Measurements from ENCODE around the gene COL25A1.
"Not testable (repeated sequence)": the region's sequence is repeated elsewhere in the genome, so short reads cannot be mapped to it uniquely, and the experiment has no call there.

Gene COL25A1

DNA sequence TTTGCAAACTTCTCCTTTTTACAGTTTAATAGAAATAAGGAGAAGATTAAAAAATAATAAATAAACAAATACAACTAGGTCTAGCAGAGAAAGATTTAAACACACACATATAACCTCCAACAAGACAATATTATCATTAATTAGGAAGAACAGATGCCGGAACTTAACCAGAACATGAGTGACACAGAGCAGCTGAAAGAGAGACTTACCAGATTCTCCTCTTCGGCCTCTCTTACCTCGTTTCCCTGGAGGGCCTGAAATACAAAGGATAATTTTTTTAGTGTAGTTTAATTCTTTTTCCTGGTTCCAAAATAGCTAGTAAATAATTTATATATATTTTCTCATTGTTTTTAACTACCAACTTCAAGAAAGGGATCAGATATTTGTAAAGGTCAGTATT lies 252.5 kb downstream of the COL25A1 start:
- DNase-seq (ENCODE audit: low read depth in 2 of 2), result no peak

DNA sequence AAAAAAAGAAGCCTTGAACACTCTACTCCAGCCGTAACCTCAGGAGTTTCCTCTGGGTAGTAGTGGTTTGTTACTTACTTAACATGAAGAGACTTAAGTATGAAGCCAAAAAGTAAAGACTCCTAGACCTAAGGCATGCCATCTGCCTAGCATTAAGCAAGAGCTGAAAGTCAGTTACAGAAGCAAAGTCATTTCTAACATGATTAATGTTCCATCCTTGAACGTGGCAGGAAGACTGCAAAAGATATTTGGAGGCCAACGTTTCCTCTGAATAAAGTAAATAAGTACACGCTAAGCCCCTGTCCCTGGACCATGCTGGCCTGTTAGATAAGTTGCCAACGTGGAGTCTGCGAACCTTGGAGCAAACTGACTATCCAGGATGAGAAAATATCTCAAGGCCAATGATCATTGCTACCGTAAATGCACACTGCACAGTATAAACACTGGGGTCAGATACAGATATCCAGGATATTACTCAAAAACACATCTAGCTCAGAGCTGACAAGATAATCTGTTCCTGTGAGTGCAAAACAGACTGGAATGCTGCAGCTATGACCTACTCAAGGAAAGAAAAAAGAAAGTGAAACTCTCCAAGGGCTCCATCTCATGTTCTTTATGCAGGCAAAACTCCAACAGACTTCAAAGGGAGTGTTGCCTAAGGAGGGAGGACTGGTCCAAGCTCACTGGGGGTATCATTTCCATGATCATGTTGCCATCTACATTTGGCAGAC lies 255.8 kb downstream of the COL25A1 start:
- no peak for DNase-seq (ENCODE audit: low read depth in 2 of 2)

DNA sequence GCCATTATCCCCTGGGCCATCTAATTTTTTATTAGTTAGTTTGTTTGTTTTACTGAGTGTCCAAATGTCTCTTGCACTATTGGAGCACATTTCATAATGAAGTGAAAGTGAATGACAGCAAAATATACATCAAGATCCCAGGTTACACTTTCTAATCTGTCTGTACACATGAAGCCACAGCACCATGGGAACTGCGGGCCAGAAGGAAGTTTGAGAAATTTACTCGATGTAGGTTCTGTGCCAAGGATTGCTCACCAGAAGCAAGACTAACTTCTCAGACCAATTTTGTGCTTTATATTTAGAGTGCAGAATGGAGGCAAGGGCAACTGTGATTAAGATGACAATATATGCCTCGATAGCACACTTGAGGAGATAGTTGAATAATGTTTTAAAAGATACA lies 258.0 kb downstream of the COL25A1 start:
- no peak for DNase-seq (ENCODE audit: low read depth in 2 of 2)

DNA sequence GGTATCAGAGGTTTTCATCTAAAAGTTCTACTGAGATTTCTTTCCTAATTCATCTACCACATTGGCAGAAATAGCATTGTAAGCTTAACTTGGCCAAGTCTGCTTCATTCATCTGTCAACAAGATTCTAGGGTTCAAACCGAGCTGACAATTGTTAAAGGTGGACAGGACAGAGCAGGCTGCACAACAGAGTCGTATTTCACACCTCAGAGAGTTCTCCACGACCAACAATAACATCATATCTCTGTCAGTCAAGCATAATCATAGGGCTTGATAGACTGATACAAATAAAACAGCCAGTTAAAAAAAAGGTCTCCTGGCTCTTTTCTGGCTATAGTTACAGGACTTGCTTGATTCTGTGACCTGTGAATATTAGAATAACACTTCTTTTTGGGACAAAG lies 259.2 kb downstream of the COL25A1 start:
- DNase-seq (ENCODE audit: low read depth in 2 of 2), result no peak

DNA sequence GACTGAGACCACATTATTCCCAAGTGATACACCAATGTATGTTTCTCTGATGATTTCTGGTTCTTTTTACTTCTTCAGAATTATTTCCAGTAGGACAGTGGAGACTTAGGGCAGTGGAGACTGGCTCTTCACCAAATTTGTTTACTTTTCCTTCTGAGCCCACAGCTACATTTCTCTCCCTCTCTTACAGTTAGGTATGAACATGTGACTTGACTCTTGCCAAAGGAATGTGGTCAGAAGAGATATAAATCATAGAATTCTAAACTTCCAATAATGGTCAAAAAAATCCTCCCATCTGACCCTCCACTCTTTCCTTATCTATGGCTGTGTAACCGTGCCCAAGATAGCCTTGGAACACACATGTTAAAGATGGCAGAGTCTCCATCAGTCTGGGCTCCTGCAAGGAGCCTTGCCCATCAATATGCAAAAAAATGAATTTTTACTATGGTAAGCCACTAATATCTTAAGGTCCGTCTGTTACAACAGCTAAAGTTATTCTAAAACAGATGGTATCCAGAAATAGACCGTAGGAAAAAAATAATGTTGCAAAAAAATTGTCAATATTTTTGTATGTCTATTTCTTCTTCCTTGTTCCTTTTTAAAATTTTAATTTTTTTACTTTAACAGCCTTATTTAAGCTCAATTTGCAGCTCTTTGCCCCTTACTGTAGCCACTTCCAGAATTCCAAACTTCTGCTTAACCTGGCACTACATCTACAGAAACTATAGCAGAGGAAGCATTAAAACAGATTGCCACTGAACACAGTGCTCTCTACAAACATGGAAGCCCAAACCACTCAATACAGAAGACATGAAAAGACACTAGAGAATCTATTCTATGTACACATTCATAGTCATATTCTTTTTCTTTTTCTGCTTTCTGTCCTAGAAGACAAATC lies 260.7 kb downstream of the COL25A1 start:
- DNase-seq (ENCODE audit: low read depth in 2 of 2), result no peak

DNA sequence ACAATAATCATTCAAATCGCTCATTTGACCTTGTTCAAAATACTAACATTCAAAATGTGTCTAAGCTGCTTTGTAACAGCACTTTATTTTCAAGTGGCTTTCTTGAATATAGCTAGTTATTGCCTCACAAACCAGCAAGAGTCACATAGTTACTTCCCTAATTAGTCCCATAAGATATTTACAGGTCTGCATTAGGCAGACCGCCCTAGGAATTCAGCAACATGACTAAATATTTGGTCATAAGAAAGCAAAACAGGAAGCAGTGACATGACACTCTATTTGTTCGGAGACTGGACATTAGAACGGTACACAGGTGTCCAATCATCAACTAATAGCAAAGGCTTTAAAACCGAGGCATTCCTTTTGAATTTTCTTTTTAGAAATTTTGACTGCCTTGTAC lies 262.0 kb downstream of the COL25A1 start:
- no peak for DNase-seq (ENCODE audit: low read depth in 2 of 2)

DNA sequence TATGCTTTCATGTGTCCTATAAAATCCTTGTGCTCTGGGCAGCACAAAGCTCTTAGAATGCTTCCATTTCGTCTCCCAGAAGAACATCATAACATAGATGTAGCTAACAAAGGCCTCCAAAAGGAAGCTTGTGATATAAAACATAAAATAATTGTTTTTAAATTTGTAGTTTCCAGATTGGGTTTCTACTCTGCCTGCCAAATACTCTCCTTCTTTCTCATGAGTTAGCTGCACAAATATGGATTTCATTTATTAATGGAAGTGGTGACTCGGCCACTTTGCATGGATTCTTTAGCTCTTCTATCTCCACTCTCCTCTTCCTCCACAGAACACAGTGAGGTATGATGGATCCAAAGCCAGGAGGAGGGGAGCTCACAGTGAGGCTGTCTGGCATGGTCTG lies 265.4 kb downstream of the COL25A1 start:
- DNase-seq (ENCODE audit: low read depth in 2 of 2), result no peak

DNA sequence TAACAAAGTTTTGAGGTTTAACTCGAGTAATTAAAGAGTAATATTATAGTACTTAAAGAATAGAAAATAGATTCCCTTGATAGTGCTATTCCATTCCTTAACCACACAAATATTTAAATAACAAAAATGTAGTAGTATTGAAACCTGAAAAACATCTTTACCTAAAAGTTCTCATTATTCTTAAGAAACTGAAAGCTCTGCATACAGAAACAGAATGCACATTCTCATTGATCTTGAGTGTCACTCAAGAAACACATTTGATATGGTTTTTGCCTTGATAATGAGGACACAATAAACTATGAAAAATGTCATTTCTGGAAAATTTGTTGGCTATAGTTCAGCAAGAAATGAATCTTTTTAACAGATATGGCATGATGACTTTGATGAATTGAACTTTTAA lies 268.5 kb downstream of the COL25A1 start:
- DNase-seq (ENCODE audit: low read depth in 2 of 2), result no peak

DNA sequence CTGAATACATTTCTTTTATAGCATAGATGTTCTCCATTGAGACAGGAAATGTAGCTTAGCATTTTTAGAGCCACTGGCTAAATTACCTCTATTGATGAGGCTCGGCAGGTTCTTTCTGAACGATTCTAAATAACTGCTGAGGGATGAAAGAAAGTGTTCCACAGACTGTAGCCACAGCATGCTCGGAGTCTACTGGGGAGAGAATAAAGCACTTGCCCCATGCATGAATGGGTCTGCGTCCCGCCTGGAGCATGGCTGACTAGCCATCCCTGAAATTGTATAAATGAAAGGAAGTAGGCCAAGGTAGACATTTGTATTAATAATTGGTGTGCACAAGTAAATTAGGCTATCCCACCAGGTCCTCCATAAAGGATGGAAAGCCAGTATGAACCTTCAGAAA lies 269.8 kb downstream of the COL25A1 start:
- no peak for DNase-seq (ENCODE audit: low read depth in 2 of 2)

DNA sequence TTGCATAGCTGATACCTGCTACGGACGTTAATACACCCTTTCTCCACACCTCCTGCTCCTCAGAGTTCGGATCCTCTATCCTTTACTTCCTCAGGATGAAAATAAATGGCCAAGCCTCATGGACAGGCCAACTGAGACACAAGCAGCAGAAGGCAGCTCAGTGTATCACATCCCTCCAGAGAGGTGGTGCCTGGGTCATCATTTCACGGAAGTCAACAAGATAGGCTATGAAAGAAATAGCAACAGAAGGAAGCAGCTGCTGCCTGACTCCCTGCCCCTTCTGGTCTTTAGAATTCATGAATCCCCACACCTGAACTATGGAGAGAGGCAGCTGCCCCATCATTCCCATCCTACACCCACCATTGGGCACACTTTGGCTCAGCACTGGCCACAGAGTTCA lies 272.5 kb downstream of the COL25A1 start:
- DNase-seq (ENCODE audit: low read depth in 2 of 2), result no peak

DNA sequence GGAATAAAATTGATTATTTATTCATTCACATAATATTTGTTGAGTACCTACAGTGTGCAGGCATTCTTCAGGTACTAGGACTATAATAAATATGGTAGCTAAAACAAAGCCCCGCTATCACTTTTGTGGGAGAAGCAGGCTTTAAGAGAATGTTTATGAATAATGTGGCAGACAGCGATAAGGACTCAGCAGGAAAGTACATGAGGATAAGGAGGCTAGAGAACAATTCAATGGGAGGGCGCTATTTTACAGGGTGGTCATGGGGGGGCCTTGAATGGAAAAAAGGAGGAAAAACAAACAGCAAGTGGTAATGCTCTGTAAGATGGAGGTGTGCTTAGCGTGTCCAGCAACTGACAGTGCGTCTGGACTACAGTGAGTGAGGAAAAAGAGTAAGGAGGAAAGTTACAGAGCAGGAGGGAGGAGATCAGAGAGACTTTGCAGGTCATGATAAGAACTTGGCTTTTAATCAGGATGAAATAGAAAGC lies 275.4 kb downstream of the COL25A1 start:
- no peak for DNase-seq (ENCODE audit: low read depth in 2 of 2)

DNA sequence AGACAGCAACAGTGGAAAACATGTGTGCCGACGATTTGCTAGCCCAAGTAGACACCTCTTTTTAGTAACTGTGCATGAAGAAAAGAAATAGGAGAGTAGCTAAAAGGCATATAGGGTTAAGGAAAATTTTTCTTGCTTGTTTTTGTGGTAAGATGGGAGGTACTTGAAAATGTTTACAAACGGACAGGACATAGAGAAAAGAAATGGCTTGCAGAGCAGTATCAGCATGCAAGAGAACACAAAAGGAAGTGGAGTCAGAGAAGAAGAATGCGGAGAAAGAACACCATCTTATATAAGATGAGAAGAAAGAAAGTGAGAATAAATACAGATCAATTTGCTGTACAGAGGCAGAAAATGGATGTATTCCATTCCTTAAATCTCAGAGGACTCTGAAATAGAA lies 275.9 kb downstream of the COL25A1 start:
- no peak for DNase-seq (ENCODE audit: low read depth in 2 of 2)

DNA sequence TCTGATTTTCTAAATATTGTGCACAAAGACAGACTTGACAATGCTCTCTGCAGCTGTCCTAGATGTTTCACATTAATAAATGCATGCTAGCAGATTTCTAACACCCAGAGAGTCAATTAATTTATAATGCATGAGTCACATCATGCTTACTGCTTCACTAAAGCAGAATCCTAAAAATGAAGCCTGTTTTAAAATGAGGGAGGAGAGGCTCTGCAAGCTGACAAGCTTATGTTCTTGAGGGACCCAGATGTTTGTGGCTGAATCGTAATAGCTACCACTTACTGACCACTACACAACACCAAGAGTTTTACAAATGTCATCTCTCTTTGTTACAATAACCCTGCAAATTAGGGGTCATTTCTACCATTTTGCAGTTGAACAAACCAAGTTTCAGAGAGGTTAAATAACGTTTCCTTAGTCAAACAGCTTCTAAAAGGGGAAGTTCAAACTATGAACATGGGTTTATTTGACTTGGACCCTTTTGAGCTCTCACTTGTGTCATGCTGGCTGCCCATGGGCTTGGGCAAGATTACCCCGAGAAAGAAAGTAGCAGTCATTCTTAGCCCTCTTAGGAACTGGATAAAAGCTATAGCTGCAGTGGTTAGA lies 276.9 kb downstream of the COL25A1 start:
- DNase-seq (ENCODE audit: low read depth in 2 of 2), result no peak

DNA sequence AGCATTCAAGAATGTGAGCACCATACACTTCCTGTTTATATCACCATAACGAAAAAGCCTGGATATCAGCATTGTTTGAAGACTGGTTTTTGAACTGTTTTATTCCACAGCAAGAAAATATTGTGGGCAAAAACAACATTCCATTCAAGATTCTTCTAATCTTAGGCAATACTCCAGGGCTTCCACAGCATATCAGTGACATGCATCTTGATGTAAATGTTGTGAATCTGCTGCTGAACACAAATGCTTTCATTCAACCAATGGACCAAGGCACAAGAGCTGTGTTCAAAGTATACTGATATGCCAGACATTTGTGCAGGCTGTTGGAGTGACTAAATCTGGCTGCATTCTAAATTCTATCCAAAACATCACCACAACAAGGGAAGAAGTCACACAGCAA lies 279.5 kb downstream of the COL25A1 start:
- no peak for DNase-seq (ENCODE audit: low read depth in 2 of 2)

DNA sequence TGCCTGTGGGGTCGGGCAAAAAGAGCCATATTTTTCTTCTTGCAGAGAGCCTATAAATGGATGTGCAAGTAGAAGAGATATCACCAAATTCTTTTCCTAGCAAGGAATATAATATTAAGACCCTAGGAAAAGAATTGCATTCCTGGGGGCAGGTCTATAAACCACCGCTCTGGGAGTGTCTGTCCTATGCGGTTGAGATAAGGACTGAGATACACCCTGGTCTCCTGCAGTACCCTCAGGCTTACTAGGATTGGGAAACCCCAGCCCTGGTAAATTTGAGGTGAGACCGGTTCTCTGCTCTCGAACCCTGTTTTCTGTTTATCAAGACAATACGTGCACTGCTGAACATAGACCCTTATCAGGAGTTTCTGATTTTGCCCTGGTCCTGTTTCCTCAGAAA lies 280.8 kb downstream of the COL25A1 start:
- DNase-seq (ENCODE audit: low read depth in 2 of 2), result not testable (repeated sequence)

DNA sequence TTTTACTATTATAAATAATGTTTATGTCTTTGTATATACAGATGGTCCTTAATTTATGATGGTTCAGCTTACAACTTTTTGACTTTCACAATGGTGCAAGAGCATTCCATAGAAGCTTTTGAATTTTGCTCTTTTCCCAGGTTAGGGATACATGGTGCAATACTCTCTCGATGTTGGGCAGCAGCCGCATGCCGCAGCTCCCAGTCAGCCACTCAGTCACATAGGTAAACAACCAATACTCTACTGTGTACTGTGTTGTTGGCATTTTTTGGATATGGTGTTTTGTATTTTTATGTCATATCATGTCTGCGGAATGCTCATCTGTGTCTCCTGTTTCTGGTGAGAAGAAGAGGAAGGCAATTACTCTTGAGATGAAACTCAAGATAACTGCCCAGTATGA lies 281.6 kb downstream of the COL25A1 start:
- DNase-seq (ENCODE audit: low read depth in 2 of 2), result no peak

DNA sequence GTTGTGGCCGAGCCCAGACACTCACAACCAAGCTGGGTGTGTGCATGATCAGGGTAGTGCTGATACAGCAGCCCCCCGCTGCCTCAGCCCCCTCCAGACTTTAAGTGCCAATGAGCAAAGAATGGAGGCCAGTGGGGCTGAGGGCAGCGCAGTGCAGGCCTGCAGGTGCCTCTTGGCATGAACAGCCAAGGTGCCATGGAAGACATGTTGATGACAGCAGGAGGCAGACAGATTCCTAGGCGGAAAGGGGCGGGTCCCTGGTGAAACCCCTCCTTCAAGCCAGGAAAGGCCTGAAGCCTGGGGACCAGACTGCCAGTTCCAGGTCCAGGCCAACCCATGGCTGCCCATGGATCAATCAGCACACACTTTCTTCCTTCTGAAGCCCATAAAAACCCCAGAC lies 286.3 kb downstream of the COL25A1 start:
- no peak for DNase-seq (ENCODE audit: low read depth in 2 of 2)

DNA sequence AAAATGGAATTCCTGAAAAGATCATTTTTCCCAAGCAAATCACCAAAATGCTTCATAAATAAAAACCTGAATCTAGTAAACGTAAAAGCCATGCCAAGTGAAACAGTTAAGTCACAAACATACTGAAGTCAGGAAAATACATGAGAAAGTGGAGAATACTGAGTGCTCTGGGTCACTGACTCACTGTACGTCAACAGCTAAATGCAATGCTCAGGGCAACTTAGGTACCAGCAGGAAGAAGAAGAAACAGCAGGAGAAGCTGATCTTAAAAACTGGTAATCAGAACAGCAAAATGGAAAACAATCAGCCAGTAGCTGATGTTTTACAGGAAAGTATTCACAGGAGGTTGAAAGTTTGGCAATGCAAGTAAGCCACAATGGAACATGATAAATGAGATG lies 287.0 kb downstream of the COL25A1 start:
- no peak for DNase-seq (ENCODE audit: low read depth in 2 of 2)

DNA sequence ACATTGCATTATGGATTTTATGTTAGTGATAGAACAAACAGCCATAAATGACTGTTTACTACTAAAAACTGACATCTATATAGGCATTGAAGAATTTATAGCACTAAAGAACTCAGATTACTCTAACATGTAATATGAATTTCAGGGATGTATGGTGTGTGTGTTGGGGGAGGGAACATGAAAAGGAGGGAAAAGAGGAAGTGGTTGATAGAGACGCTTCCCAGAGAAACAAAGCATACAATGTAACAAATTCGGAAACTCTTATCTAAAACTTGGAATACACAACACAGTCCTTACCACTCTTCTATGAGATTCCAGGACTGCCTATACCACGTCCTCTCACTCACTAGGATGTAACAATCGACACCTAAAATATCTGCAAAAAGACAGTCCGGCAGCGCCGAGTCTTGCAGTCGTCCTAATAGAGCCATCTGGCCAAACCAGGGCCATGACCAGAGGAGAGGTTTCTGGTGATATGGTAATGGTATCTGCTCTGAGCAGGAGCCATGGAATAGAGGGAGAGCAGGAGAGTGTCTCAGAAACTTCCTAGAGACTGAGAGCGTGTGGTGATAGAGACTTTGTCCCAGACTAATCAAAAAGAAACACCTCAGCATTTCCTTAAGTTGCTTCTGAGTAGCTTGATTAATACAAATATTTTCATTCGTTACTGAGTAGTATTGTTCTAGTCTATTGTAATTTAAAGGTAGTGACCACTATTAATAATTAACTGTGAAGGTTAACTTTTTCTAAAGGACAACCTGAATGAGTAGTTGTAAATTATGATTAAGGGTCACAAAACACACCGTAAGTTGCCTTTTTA lies 287.7 kb downstream of the COL25A1 start:
- DNase-seq (ENCODE audit: low read depth in 2 of 2), result no peak

DNA sequence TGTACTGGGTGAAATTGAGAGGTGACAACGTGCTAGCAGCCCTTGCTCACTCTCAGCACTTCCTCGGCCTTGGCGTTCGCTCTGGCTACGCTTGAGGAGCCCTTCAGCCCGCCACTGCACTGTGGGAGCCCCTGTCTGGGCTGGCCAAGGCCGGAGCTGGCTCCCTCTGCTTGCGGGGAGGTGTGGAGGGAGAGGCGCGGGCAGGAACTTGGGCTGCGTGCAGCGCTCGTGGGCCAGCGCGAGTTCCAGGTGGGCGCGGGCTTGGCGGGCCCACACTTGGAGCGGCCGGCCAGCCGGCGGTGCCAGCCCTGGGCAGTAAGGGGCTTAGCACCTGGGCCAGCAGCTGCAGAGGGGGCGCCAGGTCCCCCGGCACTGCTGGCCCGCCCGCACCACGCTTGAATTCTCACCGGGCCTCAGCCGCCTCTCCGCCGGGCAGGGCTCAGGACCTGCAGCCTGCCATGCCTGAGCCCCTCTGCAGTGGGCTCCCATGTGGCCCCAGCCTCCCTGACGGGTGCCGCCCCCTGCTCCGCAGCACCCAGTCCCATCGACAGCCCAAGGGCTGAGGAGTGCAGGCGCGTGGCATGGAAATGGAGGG lies 290.1 kb downstream of the COL25A1 start:
- DNase-seq (ENCODE audit: low read depth in 2 of 2), result no peak

DNA sequence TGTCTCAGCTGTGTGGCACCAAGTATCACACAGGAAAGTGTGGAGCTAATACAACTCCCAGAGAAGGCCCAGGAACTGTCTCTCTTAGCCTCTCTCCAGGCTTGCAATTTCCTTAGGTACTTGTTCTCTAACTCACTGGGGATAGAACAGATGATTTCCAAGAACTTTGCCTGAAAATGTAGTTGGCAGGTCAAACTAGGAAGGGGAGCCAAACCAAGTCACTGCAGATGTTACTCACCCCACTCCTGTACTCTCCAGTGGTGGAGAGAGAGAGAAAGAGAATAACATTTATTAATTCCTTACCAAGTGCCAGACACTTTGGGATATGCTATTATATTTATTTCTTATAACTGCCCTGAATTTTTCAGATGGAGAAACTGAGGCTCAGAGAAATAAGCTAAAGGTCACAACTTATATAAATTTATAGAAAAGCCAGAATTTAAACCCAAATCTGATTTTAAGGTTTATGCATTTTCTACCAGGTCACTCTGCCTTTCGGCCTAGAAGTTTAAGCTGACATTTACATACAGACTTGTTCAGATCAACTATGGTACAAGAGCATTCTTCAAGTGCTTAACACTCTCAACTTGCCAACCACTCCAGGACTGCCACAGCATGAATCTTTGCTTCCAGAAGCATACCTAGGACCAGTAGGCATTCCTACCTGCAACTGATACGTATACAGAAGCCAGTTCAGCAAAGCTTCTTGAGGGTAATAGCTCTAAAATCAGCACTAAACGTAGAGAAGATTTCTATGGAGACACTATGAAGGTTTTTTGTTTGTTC lies 291.0 kb downstream of the COL25A1 start:
- no peak for DNase-seq (ENCODE audit: low read depth in 2 of 2)
